Liver (tissue), 9 donors: ENCODE results near the gene LY86. TPM values are rescaled to one million over a fixed set of nuclear protein-coding genes. Genes with fewer than 3 reads are reported as not detected.

Experiments
- DNase-seq: peaks from one replicate; pipeline ENCODE4 v3.0.0-alpha.2; 2017; ENCODE audit warnings: low spot score
- H3K27ac ChIP-seq, 2 donors: one replicate each; pipeline ENCODE4 v1.7.0; 2013; ENCODE audit warnings: inconsistent platforms in 2 of 2, low read length in 2 of 2, control low read depth in 1 of 2, low read depth in 1 of 2, mild to moderate bottlenecking in 1 of 2
- H3K27me3 ChIP-seq, 4 donors: one replicate each; pipeline versions ENCODE4 v1.6.1 to v1.7.0; 2013; ENCODE audit warnings: low read length in 3 of 4, inconsistent platforms in 1 of 4, mild to moderate bottlenecking in 1 of 4, moderate library complexity in 1 of 4; ENCODE audit not compliant: control insufficient read depth in 4 of 4, insufficient read depth in 4 of 4
- H3K36me3 ChIP-seq, 4 donors: one replicate each; pipeline versions ENCODE4 v1.6.1 to v1.7.0; 2013; ENCODE audit warnings: low read length in 3 of 4, mild to moderate bottlenecking in 3 of 4, low read depth in 1 of 4, moderate library complexity in 1 of 4; ENCODE audit not compliant: control insufficient read depth in 4 of 4, insufficient read depth in 3 of 4
- H3K4me1 ChIP-seq, 4 donors: one replicate each; pipeline versions ENCODE4 v1.6.1 to v1.7.0; 2013; ENCODE audit warnings: low read length in 3 of 4, mild to moderate bottlenecking in 3 of 4, moderate library complexity in 1 of 4; ENCODE audit not compliant: control insufficient read depth in 4 of 4, insufficient read depth in 4 of 4
- H3K4me3 ChIP-seq, 3 donors: one replicate each; pipeline versions ENCODE4 v1.6.1 to v1.7.0; 2013; ENCODE audit warnings: low read length in 3 of 3, control low read depth in 1 of 3, low read depth in 1 of 3, mild to moderate bottlenecking in 1 of 3
- H3K9ac ChIP-seq, 2 donors: one replicate each; pipeline ENCODE4 v1.7.0; 2013; ENCODE audit warnings: low read length in 2 of 2, mild to moderate bottlenecking in 2 of 2, moderate library complexity in 2 of 2, control low read depth in 1 of 2, low read depth in 1 of 2
- H3K9me3 ChIP-seq, 4 donors: one replicate each; pipeline versions ENCODE4 v1.6.1 to v1.7.0; 2013; ENCODE audit warnings: low read length in 3 of 4; ENCODE audit not compliant: control insufficient read depth in 4 of 4
- ATF3 ChIP-seq: IDR thresholded peaks from 2 replicates; pipeline ENCODE4 v1.6.1; 2016; ENCODE audit warnings: antibody characterized with exemption
- CTCF ChIP-seq: fragments of 150-350 bp; IDR thresholded peaks from 2 replicates; pipeline ENCODE4 v1.5.1; 2017; ENCODE audit warnings: improper control_type of control experiment, low read depth, low read length; ENCODE audit not compliant: missing input control
- EGR1 ChIP-seq, 2 donors: IDR thresholded peaks; 2 replicates each; pipeline ENCODE4 v1.6.1; 2016 to 2018; ENCODE audit warnings: antibody characterized with exemption in 2 of 2, low read depth in 2 of 2
- FOXA1 ChIP-seq: IDR thresholded peaks from 2 replicates; pipeline ENCODE4 v1.6.1; 2016; ENCODE audit warnings: antibody characterized with exemption
- FOXA2 ChIP-seq: IDR thresholded peaks from 2 replicates; pipeline ENCODE4 v1.6.1; 2016; ENCODE audit warnings: antibody characterized with exemption
- GABPA ChIP-seq, 2 donors: IDR thresholded peaks in 1 of 2; conservative IDR thresholded peaks in 1 of 2; 2 replicates each; pipeline ENCODE4 v1.6.1; 2016; ENCODE audit warnings: antibody characterized with exemption in 2 of 2, mild to moderate bottlenecking in 1 of 2, moderate library complexity in 1 of 2
- HNF4A ChIP-seq, 2 donors: conservative IDR thresholded peaks; 2 replicates each; pipeline ENCODE4 v1.6.1; 2016; ENCODE audit warnings: antibody characterized with exemption in 2 of 2, mild to moderate bottlenecking in 2 of 2
- HNF4G ChIP-seq: IDR thresholded peaks from 2 replicates; pipeline ENCODE4 v1.6.1; 2016; ENCODE audit warnings: antibody characterized with exemption
- JUND ChIP-seq, 2 donors: IDR thresholded peaks; 2 replicates each; pipeline ENCODE4 v1.6.1; 2016; ENCODE audit warnings: antibody characterized with exemption in 2 of 2
- MAX ChIP-seq: IDR thresholded peaks from 2 replicates; pipeline ENCODE4 v1.6.1; 2016; ENCODE audit warnings: antibody characterized with exemption
- NR2F2 ChIP-seq: IDR thresholded peaks from 2 replicates; pipeline ENCODE4 v1.6.1; 2016; ENCODE audit warnings: antibody characterized with exemption
- REST ChIP-seq: IDR thresholded peaks from 2 replicates; pipeline ENCODE4 v1.6.1; 2016; ENCODE audit warnings: antibody characterized with exemption, mild to moderate bottlenecking
- RXRA ChIP-seq, 2 donors: IDR thresholded peaks; 2 replicates each; pipeline ENCODE4 v1.6.1; 2017 to 2018; ENCODE audit warnings: antibody characterized with exemption in 2 of 2, mild to moderate bottlenecking in 1 of 2
- SP1 ChIP-seq: IDR thresholded peaks from 2 replicates; pipeline ENCODE4 v1.6.1; 2018; ENCODE audit warnings: antibody characterized with exemption, mild to moderate bottlenecking
- TAF1 ChIP-seq: conservative IDR thresholded peaks from 2 replicates; pipeline ENCODE4 v1.6.1; 2016; ENCODE audit warnings: antibody characterized with exemption, mild to moderate bottlenecking
- ZBTB33 ChIP-seq: IDR thresholded peaks from 2 replicates; pipeline ENCODE4 v1.6.1; 2016; ENCODE audit warnings: antibody characterized with exemption
- WGBS: extraction: QIAGEN DNeasy Blood & Tissue Kit; methylation state at CpG from one replicate; pipeline ENCODE4 v1.1.7; 2013; 5-methylcytosine and 5-hydroxymethylcytosine counted together
- polyA plus RNA-seq, 2 donors: library from polyadenylated mRNA; stranded (reverse) in 1 of 2; unstranded in 1 of 2; fragments of 200-250 nt in 1 of 2; fragments of >200 nt in 1 of 2; fragmentation: Nextera tagmentation in 1 of 2; extraction: Ambion mirVana in 1 of 2; gene quantifications; one replicate each; pipeline versions ENCODE4 v1.2.1 to v1.2.3, GENCODE V29; 2013 to 2015
- total RNA-seq, 2 donors: library from RNA; depleted of rRNA; stranded (reverse); fragments of >200 nt; gene quantifications; one replicate each; pipeline ENCODE4 v1.2.3, GENCODE V29; 2014
- donor health status: healthy.
- donor health status: healthy.
- donor health status: healthy.
- donor health status: healthy.
- donor health status: healthy.

LY86 gene
- total and polyA plus RNA-seq, 4 donors = 1.4 to 7.8 (median 3.7) TPM

GRCh38 chr6:6557504-6557839, 31.0 kb upstream of the LY86 start:
- Histone ChIP-seq H3K4me1 (peaks cover 0 to 4% (median 0%) of the 10 kb centered on the region in 4 donors), H3K27me3 (no peaks in the 10 kb centered on the region), H3K36me3 (no peaks in the 10 kb centered on the region), H3K9ac (no peak overlapping the region), H3K4me3 (no peak overlapping the region), H3K27ac (no peak overlapping the region), H3K9me3 (no peaks in the 10 kb centered on the region)
- 54% methylated on average over 4 of the region's 4 CpGs for WGBS
- DNase-seq = no peak
- TF ChIP-seq ZBTB33 (no peak), HNF4A (conservative IDR thresholded peaks at IDR 0.05) (no peak), FOXA2 (no peak), GABPA (IDR thresholded peaks at IDR 0.05 in 1 of 2, conservative IDR thresholded peaks at IDR 0.05 in 1 of 2) (no peak), RXRA (IDR thresholded peaks at IDR 0.05) (no peak), EGR1 (IDR thresholded peaks at IDR 0.05; ENCODE audit: low read depth in 2 of 2) (no peak), HNF4G (no peak), SP1 (no peak), NR2F2 (no peak)

GRCh38 chr6:6557886-6558285, 30.6 kb upstream of the LY86 start:
- Histone ChIP-seq H3K4me1 (peaks cover 0 to 4% (median 0%) of the 10 kb centered on the region in 4 donors), H3K9me3 (no peaks in the 10 kb centered on the region), H3K36me3 (no peaks in the 10 kb centered on the region), H3K27me3 (no peaks in the 10 kb centered on the region), H3K27ac (no peak overlapping the region), H3K9ac (no peak overlapping the region), H3K4me3 (no peak overlapping the region)
- 78% methylated on average over 7 of the region's 7 CpGs for WGBS
- no peak for TF ChIP-seq FOXA2
- no peak for TF ChIP-seq EGR1 (IDR thresholded peaks at IDR 0.05; ENCODE audit: low read depth in 2 of 2)
- TF ChIP-seq GABPA (IDR thresholded peaks at IDR 0.05 in 1 of 2, conservative IDR thresholded peaks at IDR 0.05 in 1 of 2) = no peak
- TF ChIP-seq JUND (IDR thresholded peaks at IDR 0.05) = no peak
- no peak for TF ChIP-seq SP1
- TF ChIP-seq TAF1 = no peak
- TF ChIP-seq MAX = no peak
- DNase-seq = no peak

GRCh38 chr6:6559994-6560570, 28.4 kb upstream of the LY86 start:
- H3K4me1 ChIP-seq = peaks cover 0 to 4% (median 0%) of the 10 kb centered on the region in 4 donors
- WGBS = 72% methylated on average over 6 of the region's 6 CpGs
- no peak overlapping the region for H3K9ac ChIP-seq
- H3K4me3 ChIP-seq = no peak overlapping the region
- DNase-seq = no peak
- H3K9me3 ChIP-seq = no peaks in the 10 kb centered on the region
- H3K27me3 ChIP-seq = no peaks in the 10 kb centered on the region
- no peak for TF ChIP-seq TAF1
- no peak for TF ChIP-seq FOXA2
- TF ChIP-seq REST = no peak
- TF ChIP-seq HNF4A (conservative IDR thresholded peaks at IDR 0.05) = no peak
- no peak for TF ChIP-seq MAX
- TF ChIP-seq RXRA (IDR thresholded peaks at IDR 0.05) = no peak
- TF ChIP-seq NR2F2 = no peak
- no peak for TF ChIP-seq EGR1 (IDR thresholded peaks at IDR 0.05; ENCODE audit: low read depth in 2 of 2)
- TF ChIP-seq FOXA1 = no peak
- no peak for TF ChIP-seq SP1
- TF ChIP-seq ZBTB33 = no peak
- no peak for TF ChIP-seq JUND (IDR thresholded peaks at IDR 0.05)
- TF ChIP-seq HNF4G = no peak
- no peak for TF ChIP-seq ATF3
- TF ChIP-seq CTCF = no peak
- no peaks in the 10 kb centered on the region for H3K36me3 ChIP-seq
- H3K27ac ChIP-seq = no peak overlapping the region
